ENCODE measurements around the gene MAP3K4.
A peak's percentile ranks its signal among the peaks of the same experiment; 100 is the strongest.

Gene MAP3K4

GRCh38 chr6:161128230-161128629 is 136.7 kb downstream of the MAP3K4 start:
- no peak for DNase-seq (ENCODE audit: low spot score)

GRCh38 chr6:161128680-161129196 is 137.2 kb downstream of the MAP3K4 start:
- DNase-seq (ENCODE audit: low spot score): no peak

- no peak for DNase-seq (ENCODE audit: low spot score)
Observed at GRCh38 chr6:161130541-161130940, 139.0 kb downstream of the MAP3K4 start.

- DNase-seq (ENCODE audit: low spot score): no peak
Observed at GRCh38 chr6:161130967-161131766, 139.6 kb downstream of the MAP3K4 start.

GRCh38 chr6:161132384-161132783 is 140.8 kb downstream of the MAP3K4 start:
- DNase-seq (ENCODE audit: low spot score): no peak

- DNase-seq (ENCODE audit: low spot score): no peak
Observed at GRCh38 chr6:161133963-161134362, 142.4 kb downstream of the MAP3K4 start.

GRCh38 chr6:161134550-161135298 is 143.2 kb downstream of the MAP3K4 start:
- no peak for DNase-seq (ENCODE audit: low spot score)

- DNase-seq (ENCODE audit: low spot score): no peak
Observed at GRCh38 chr6:161135695-161136591, 144.4 kb downstream of the MAP3K4 start.

- no peak for DNase-seq (ENCODE audit: low spot score)
Observed at GRCh38 chr6:161136655-161137054, 145.1 kb downstream of the MAP3K4 start.

- DNase-seq (ENCODE audit: low spot score): no peak
Observed at GRCh38 chr6:161137320-161137719, 145.8 kb downstream of the MAP3K4 start.

- DNase-seq (ENCODE audit: low spot score): no peak
Observed at GRCh38 chr6:161137839-161138542, 146.4 kb downstream of the MAP3K4 start.

- DNase-seq (ENCODE audit: low spot score): no peak
Observed at GRCh38 chr6:161138543-161139303, 147.2 kb downstream of the MAP3K4 start.

- no peak for DNase-seq (ENCODE audit: low spot score)
Observed at GRCh38 chr6:161139304-161139765, 147.8 kb downstream of the MAP3K4 start.

- peak; percentile 1 for DNase-seq (ENCODE audit: low spot score)
Observed at GRCh38 chr6:161139766-161140553, 148.4 kb downstream of the MAP3K4 start.

- DNase-seq (ENCODE audit: low spot score): no peak
Observed at GRCh38 chr6:161140554-161140875, 148.9 kb downstream of the MAP3K4 start.

- no peak for DNase-seq (ENCODE audit: low spot score)
Observed at GRCh38 chr6:161141173-161141572, 149.6 kb downstream of the MAP3K4 start.

- no peak for DNase-seq (ENCODE audit: low spot score)
Observed at GRCh38 chr6:161142957-161143296, 151.4 kb downstream of the MAP3K4 start.

- DNase-seq (ENCODE audit: low spot score): no peak
Observed at GRCh38 chr6:161143663-161144430, 152.3 kb downstream of the MAP3K4 start.

GRCh38 chr6:161150136-161150535 is 158.6 kb downstream of the MAP3K4 start:
- DNase-seq (ENCODE audit: low spot score): no peak
